Erythroblast (primary cell): ENCODE measurements around the gene OSBPL2.

Experiments used
- GATA1 ChIP-seq: IDR thresholded peaks from 2 replicates; pipeline ENCODE4 v1.6.1; 2011; ENCODE audit warnings: low read depth, mild to moderate bottlenecking, control low read depth, low read length, moderate library complexity
- POLR2A ChIP-seq: IDR thresholded peaks from 2 replicates; pipeline ENCODE4 v1.6.1; 2011; ENCODE audit warnings: mild to moderate bottlenecking, low read length

- TF ChIP-seq POLR2A (no peak), GATA1 (no peak)
These were observed 864 bp upstream of the OSBPL2 start for GRCh38 chr20:62237514-62237800.
